Measurements from ENCODE around the gene DCAF5. TPM values are rescaled to one million over a fixed set of nuclear protein-coding genes. Genes with fewer than 3 reads are reported as not detected.

The DCAF5 gene
- total RNA-seq, 1 donor from 2014 or later, result 54.9 TPM

- no peak for DNase-seq (ENCODE audit: extremely low spot score, unreplicated experiment)
- Mint-ChIP-seq H3K4me1 (ENCODE audit: unreplicated experiment) (peaks cover 56% of the 10 kb centered on the region), H3K36me3 (no peaks in the 10 kb centered on the region), H3K27me3 (peaks cover 6% of the 10 kb centered on the region), H3K4me3 (no peak overlapping the region), H3K9me3 (no peaks in the 10 kb centered on the region), H3K27ac (no peak overlapping the region)
- TF ChIP-seq CTCF (conservative IDR thresholded peaks at IDR 0.05), result no peak
Measured at GRCh38 chr14:69040353-69040752, 112.6 kb downstream of the DCAF5 start.

- Mint-ChIP-seq H3K4me1 (ENCODE audit: unreplicated experiment) (peaks cover 53% of the 10 kb centered on the region), H3K27ac (no peak overlapping the region), H3K36me3 (no peaks in the 10 kb centered on the region), H3K4me3 (no peak overlapping the region), H3K9me3 (no peaks in the 10 kb centered on the region), H3K27me3 (peaks cover 6% of the 10 kb centered on the region)
- no peak for TF ChIP-seq CTCF (conservative IDR thresholded peaks at IDR 0.05)
- no peak for DNase-seq (ENCODE audit: extremely low spot score, unreplicated experiment)
Measured at GRCh38 chr14:69039288-69039628, 113.7 kb downstream of the DCAF5 start.

GRCh38 chr14:69038455-69039287 lies 114.2 kb downstream of the DCAF5 start:
- H3K4me1 Mint-ChIP-seq (ENCODE audit: unreplicated experiment), result peaks cover 47% of the 10 kb centered on the region
- H3K4me3 Mint-ChIP-seq, result no peak overlapping the region
- no peaks in the 10 kb centered on the region for H3K36me3 Mint-ChIP-seq
- TF ChIP-seq CTCF (conservative IDR thresholded peaks at IDR 0.05), result no peak
- H3K27me3 Mint-ChIP-seq, result peaks cover 6% of the 10 kb centered on the region
- DNase-seq (ENCODE audit: extremely low spot score, unreplicated experiment), result no peak
- no peak overlapping the region for H3K27ac Mint-ChIP-seq
- H3K9me3 Mint-ChIP-seq, result no peaks in the 10 kb centered on the region

- Mint-ChIP-seq H3K27ac (no peak overlapping the region), H3K4me1 (ENCODE audit: unreplicated experiment) (peaks cover 39% of the 10 kb centered on the region), H3K36me3 (no peaks in the 10 kb centered on the region)
Measured at GRCh38 chr14:69037790-69038454, 115.0 kb downstream of the DCAF5 start.

More at GRCh38 chr14:69037790-69038454, 115.0 kb downstream of the DCAF5 start:
- Mint-ChIP-seq H3K4me3 (no peak overlapping the region), H3K9me3 (no peaks in the 10 kb centered on the region), H3K27me3 (peaks cover 6% of the 10 kb centered on the region)
- TF ChIP-seq CTCF (conservative IDR thresholded peaks at IDR 0.05), result no peak
- no peak for DNase-seq (ENCODE audit: extremely low spot score, unreplicated experiment)

Measured in type B pancreatic cell (in vitro differentiated cells).